AG09309 (cell line): ENCODE measurements around the gene CYP1B1.

Experiments
- DNase-seq: peaks from one replicate; pipeline ENCODE4 v3.0.0-alpha.2; 2010; ENCODE audit warnings: low read depth
- H3K4me3 ChIP-seq: 2 replicates; pipeline ENCODE4 v1.5.1; 2011; ENCODE audit warnings: mild to moderate bottlenecking, low read depth, low read length, moderate library complexity; ENCODE audit not compliant: control insufficient read depth
- TF ChIP-seq, protein P1 (sequence below): IDR thresholded peaks from 2 replicates; pipeline ENCODE4 v1.5.1; 2011; ENCODE audit warnings: mild to moderate bottlenecking, low read depth, low read length, inconsistent platforms; ENCODE audit not compliant: insufficient read depth, control insufficient read depth; ENCODE audit errors: missing control alignments

CYP1B1 gene

DNA sequence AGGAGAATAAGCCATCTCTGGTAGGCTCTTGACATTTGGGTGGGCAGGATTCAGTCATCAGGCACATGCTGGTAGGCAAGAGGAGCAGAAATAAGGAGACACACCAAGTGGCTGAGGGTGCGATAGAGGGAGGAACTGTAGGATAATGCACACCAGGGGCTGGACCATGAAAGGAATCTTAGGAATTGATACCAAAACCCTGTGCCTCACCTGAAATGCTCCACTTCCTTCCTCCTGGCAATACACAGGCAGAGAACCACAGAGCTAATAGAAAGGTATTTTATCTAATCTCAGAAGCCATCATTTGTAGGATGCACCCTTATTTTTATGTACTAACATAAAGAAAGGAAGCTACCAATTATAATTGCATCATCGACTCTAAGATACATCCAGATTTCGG is 4.4 kb upstream of the CYP1B1 start:
- no peak overlapping the region for H3K4me3 ChIP-seq
- TF ChIP-seq, protein P1, sequence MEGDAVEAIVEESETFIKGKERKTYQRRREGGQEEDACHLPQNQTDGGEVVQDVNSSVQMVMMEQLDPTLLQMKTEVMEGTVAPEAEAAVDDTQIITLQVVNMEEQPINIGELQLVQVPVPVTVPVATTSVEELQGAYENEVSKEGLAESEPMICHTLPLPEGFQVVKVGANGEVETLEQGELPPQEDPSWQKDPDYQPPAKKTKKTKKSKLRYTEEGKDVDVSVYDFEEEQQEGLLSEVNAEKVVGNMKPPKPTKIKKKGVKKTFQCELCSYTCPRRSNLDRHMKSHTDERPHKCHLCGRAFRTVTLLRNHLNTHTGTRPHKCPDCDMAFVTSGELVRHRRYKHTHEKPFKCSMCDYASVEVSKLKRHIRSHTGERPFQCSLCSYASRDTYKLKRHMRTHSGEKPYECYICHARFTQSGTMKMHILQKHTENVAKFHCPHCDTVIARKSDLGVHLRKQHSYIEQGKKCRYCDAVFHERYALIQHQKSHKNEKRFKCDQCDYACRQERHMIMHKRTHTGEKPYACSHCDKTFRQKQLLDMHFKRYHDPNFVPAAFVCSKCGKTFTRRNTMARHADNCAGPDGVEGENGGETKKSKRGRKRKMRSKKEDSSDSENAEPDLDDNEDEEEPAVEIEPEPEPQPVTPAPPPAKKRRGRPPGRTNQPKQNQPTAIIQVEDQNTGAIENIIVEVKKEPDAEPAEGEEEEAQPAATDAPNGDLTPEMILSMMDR, result no peak
- DNase-seq, result no peak

DNA sequence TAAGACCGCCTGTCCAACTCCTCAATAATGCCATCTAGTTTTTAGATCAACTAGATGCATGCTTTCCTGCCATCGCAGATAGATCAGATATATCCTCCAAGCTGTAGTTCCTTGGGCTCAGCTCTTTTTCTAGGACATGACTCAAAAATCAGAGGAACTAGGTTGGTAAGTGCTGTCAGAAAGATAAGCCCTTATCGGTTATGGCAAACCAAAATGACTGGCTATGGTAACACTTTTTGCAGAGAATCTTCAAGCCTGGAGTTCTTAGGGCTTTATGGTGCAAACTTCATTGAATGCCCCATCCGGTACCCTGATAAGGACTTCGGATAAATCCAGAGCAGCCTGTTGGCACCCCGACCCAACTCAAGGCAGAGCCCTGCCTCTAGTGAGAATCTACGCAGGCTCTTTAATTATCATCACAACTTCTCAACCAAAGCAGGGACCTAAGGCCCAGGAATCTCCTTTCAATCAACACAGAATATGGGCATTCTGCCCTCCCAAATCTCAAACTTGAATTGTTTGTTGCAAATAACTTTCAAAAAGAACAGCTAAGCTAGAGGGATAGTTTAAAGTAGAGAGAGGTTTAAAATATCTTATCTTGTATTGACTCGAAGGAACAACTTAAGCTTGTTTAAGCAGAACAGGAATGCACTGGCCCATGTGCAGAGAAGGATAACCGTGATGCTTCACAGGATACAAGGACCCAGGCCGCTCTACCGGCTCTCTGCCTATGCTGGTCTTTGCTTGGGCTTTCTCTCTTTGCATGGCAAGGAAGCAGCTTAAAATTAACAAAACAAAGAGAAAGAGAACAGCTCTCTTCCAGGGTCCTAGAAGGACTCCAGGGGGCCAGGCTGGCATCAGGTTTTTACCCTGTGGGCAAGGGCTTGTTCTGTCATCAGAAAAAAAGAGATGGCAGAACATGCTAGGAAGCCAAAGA is 3.4 kb upstream of the CYP1B1 start:
- no peak overlapping the region for H3K4me3 ChIP-seq
- TF ChIP-seq, protein P1, result no peak
- DNase-seq, result no peak

GRCh38 chr2:38077431-38077769 is 1.4 kb upstream of the CYP1B1 start:
- DNase-seq, result no peak
- TF ChIP-seq, protein P1, result no peak
- H3K4me3 ChIP-seq, result peak overlapping the region; percentile 32

DNA sequence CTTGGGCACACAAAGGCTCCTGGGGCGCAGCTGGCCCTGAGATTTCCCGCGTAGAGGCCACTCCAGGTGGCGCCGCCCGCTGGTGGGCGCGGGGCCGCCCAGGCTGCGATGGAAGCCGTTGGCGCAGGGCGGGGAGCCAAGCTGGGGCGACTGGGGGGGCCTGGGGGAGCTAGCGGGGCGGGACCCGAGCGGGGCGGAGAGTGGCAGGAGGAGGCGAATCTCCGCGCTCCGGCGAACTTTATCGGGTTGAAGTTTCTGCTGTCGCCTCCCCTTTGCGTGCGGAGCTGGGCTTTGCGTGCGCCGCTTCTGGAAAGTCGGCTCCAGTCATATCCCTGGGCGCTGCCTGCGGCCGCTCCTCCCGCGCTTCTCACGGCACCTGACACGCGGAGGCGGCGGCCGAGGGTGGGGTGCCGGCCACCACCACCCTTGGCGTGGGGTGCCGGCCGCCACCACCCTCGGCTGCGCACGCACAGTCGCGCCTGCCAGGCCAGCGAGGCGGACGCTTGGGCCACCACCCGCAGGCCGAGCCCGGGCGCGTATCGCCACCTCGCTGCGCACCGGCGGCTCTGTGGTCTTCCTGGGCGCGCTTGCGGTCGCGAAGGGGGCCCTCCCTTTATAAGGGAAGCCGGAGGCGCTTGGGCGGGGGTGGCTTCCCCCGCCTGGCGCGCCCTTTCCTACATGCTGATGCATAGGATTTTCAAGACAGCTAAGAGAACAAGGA is 919 bp upstream of the CYP1B1 start:
- peak overlapping the region; percentile 32 for H3K4me3 ChIP-seq
- DNase-seq, result peak; percentile 95
- TF ChIP-seq, protein P1, result peak; percentile 19

DNA sequence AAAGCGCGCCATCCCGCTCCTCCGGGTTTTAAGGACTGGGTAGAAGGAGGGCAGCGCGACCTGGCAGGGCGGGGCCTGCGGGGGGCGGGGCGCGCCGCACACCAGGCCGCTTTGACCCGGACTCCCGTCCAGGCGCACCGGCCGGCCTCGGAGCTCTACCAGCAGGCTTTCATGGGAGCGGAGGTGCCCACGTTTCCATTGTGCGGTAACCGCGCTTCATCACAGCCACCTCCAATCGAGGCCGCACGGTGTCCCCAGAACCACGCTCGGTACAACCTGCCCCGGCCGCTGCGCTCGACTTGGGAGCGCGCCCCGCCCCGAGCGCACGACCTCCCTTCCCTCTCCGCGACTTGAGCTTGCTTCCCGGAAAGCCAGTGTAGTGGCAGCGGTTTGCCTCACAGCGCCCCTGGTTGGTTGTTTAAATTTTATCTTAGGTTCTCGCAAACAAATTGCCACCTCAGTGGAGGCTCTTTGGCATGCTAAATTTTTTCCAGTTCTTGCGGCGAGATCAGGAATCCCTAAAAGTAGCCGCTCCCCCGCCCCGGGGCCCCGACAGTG is 280 bp upstream of the CYP1B1 start:
- TF ChIP-seq, protein P1, result peak; percentile 48
- DNase-seq, result peak; percentile 80
- H3K4me3 ChIP-seq, result peak overlapping the region; percentile 32

DNA sequence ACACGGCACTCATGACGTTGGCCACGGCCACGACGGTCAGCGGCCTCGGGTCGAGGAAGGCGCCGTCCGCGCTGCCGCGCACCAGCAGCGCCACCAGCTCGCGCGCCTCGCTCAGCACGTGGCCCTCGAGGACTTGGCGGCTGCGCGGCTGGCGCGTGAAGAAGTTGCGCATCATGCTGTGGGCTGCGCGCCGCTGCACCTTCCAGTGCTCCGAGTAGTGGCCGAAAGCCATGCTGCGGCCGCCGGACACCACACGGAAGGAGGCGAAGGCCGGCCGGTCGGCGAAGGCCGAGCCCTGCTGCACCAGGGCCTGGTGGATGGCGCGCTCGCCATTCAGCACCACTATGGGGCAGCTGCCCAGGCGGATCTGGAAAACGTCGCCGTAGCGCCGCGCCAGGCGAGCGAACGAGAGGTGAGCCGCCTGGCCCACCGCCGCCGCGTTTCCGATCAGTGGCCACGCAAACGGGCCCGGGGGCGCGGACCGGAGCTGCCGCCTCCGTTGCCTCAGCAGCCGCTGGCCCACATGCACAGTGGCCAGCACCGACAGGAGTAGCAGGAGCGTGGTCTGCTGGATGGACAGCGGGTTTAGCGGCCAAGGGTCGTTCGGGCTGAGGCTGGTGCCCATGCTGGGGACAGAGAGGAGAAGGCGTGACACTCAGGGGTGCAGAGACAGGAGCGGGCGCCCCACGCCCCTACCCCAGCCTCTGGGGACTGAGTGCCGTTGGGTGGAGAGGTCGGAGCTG is 1.0 kb downstream of the CYP1B1 start:
- no peak for DNase-seq
- peak overlapping the region; percentile 32 for H3K4me3 ChIP-seq
- TF ChIP-seq, protein P1, result no peak
